Epithelial cell of proximal tubule (primary cell): Measurements from ENCODE around the gene CSF2. TPM values are rescaled to one million over a fixed set of nuclear protein-coding genes. Genes with fewer than 3 reads are reported as not detected.

Experiments used
- DNase-seq: peaks from one replicate; pipeline ENCODE4 v3.0.0-alpha.2; 2011; ENCODE audit warnings: low read depth
- H3K4me3 ChIP-seq: 2 replicates; pipeline ENCODE4 v1.5.1; 2011; ENCODE audit warnings: low read depth, mild to moderate bottlenecking, low read length
- CTCF ChIP-seq: conservative IDR thresholded peaks from 2 replicates; pipeline ENCODE4 v1.5.1; 2012; ENCODE audit warnings: low read depth, mild to moderate bottlenecking, low read length
- total RNA-seq: library from RNA; depleted of rRNA; stranded (reverse); fragments of >200 nt; gene quantifications from 2 replicates; pipeline ENCODE4 v1.2.3, GENCODE V29; 2015

CSF2 gene
- total RNA-seq, 1 donor from 2014 or later, result 19.6 TPM

GRCh38 chr5:132029609-132030330 lies 43.8 kb upstream of the CSF2 start:
- no peak for DNase-seq
- no peak for TF ChIP-seq CTCF
- no peak overlapping the region for H3K4me3 ChIP-seq

- H3K4me3 ChIP-seq, result no peak overlapping the region
- no peak for DNase-seq
- TF ChIP-seq CTCF, result no peak
Observed at GRCh38 chr5:132030610-132031009, 43.0 kb upstream of the CSF2 start.

- TF ChIP-seq CTCF, result no peak
- H3K4me3 ChIP-seq, result no peak overlapping the region
- DNase-seq, result no peak
Observed at GRCh38 chr5:132032196-132032595, 41.4 kb upstream of the CSF2 start.

- DNase-seq, result no peak
- no peak for TF ChIP-seq CTCF
- no peak overlapping the region for H3K4me3 ChIP-seq
Observed at GRCh38 chr5:132033122-132033521, 40.5 kb upstream of the CSF2 start.

- no peak overlapping the region for H3K4me3 ChIP-seq
- DNase-seq, result no peak
- no peak for TF ChIP-seq CTCF
Observed at GRCh38 chr5:132037353-132037752, 36.2 kb upstream of the CSF2 start.

GRCh38 chr5:132044207-132044606 lies 29.4 kb upstream of the CSF2 start:
- no peak for TF ChIP-seq CTCF
- H3K4me3 ChIP-seq, result no peak overlapping the region

GRCh38 chr5:132046880-132047299 lies 26.7 kb upstream of the CSF2 start:
- DNase-seq, result no peak
- no peak overlapping the region for H3K4me3 ChIP-seq
- no peak for TF ChIP-seq CTCF

More at GRCh38 chr5:132044207-132044606, 29.4 kb upstream of the CSF2 start:
- DNase-seq, result no peak
